Measurements from ENCODE around the gene MAPK11. TPM values are rescaled to one million over a fixed set of nuclear protein-coding genes. Genes with fewer than 3 reads are reported as not detected.

Gene MAPK11
- total RNA-seq, 1 experiment from 2014 or later = 5.5 TPM

GRCh38 chr22:50305923-50306566 lies 35.9 kb upstream of the MAPK11 start:
- Histone ChIP-seq H3K9me2 (ENCODE audit: insufficient read depth) (no peaks in the 10 kb centered on the region), H3K9me3 (ENCODE audit: insufficient read depth, low read depth) (no peaks in the 10 kb centered on the region), H3K4me2 (peak overlapping the region; percentile 98), H3K27me3 (ENCODE audit: insufficient read depth, low read depth) (no peaks in the 10 kb centered on the region), H3K27ac (peak overlapping the region; percentile 92), H3K4me1 (replicated peaks; ENCODE audit: insufficient read depth) (peaks cover 52% of the 10 kb centered on the region), H3F3A (ENCODE audit: insufficient read depth, low read depth) (peaks cover 50% of the 10 kb centered on the region), H3K4me3 (peak overlapping the region; percentile 88), H3K79me2 (ENCODE audit: low read depth) (peaks cover 60% of the 10 kb centered on the region), H3K36me3 (ENCODE audit: low read depth) (peaks cover 10% of the 10 kb centered on the region; the same call in 1 of the 2 replicates), H2AFZ (no peak overlapping the region), H4K20me1 (ENCODE audit: insufficient read depth) (peaks cover 38% of the 10 kb centered on the region)
- ChIA-PET POLR2A (ENCODE audit: unreplicated experiment) (interaction anchor here (0.7 kb wide), 1 partner anchor 13 kb away, joined by 13 read pairs; no protein-coding TSS in a partner anchor), CTCF (interaction anchor here (0.6 to 1.7 kb wide), 4 partner anchors 11 to 220 kb away, joined by 4 to 6 read pairs (median 6); partner anchors contain the start of gene SCO2)
- peak; percentile 93 to 97 for DNase-seq
- TF ChIP-seq CTCF (conservative IDR thresholded peaks at IDR 0.05) = no peak
- no peak for TF ChIP-seq EZH2 (IDR thresholded peaks at IDR 0.05; ENCODE audit: low read depth)
- TSS peak; percentile 68 for BruUV-seq (replicated peaks)
- intact Hi-C loops (cut with micrococcal nuclease; ENCODE audit: unreplicated experiment) = loop anchor here (5.0 kb wide), 1 partner anchor 34 kb away; the partner anchor contains the start of gene MAPK11

GRCh38 chr22:50305393-50305922 lies 35.3 kb upstream of the MAPK11 start:
- H3K9me3 ChIP-seq (ENCODE audit: insufficient read depth, low read depth) = no peaks in the 10 kb centered on the region
- H3K36me3 ChIP-seq (ENCODE audit: low read depth) = peaks cover 10% of the 10 kb centered on the region; the same call in 1 of the 2 replicates
- intact Hi-C loops (cut with micrococcal nuclease; ENCODE audit: unreplicated experiment) = loop anchor here (5.0 kb wide), 1 partner anchor 33 kb away; the partner anchor contains the start of gene MAPK11
- peaks cover 57% of the 10 kb centered on the region for H3K4me1 ChIP-seq (replicated peaks; ENCODE audit: insufficient read depth)
- ChIA-PET POLR2A (ENCODE audit: unreplicated experiment) (interaction anchor here (0.6 to 0.7 kb wide), 2 partner anchors 12 to 451 kb away, joined by 5 to 13 read pairs; no protein-coding TSS in a partner anchor), CTCF (interaction anchor here (0.9 to 1.7 kb wide), 3 partner anchors 11 to 220 kb away, joined by 5 to 6 read pairs (median 6); partner anchors contain the start of gene SCO2)
- H4K20me1 ChIP-seq (ENCODE audit: insufficient read depth) = peaks cover 44% of the 10 kb centered on the region
- no peaks in the 10 kb centered on the region for H3K27me3 ChIP-seq (ENCODE audit: insufficient read depth, low read depth)
- TSS peak; percentile 25 for BruUV-seq (replicated peaks)
- no peaks in the 10 kb centered on the region for H3K9me2 ChIP-seq (ENCODE audit: insufficient read depth)
- no peak overlapping the region for H2AFZ ChIP-seq
- peak overlapping the region; percentile 98 for H3K4me2 ChIP-seq
- H3K79me2 ChIP-seq (ENCODE audit: low read depth) = peaks cover 66% of the 10 kb centered on the region
- H3K4me3 ChIP-seq = peak overlapping the region; percentile 88
- peak overlapping the region; percentile 92 for H3K27ac ChIP-seq
- DNase-seq = no peak
- H3F3A ChIP-seq (ENCODE audit: insufficient read depth, low read depth) = peaks cover 49% of the 10 kb centered on the region
- TF ChIP-seq EZH2 (IDR thresholded peaks at IDR 0.05; ENCODE audit: low read depth) (no peak), CTCF (conservative IDR thresholded peaks at IDR 0.05) (no peak)

GRCh38 chr22:50304528-50305392 lies 34.6 kb upstream of the MAPK11 start:
- H3K27me3 ChIP-seq (ENCODE audit: insufficient read depth, low read depth) = no peaks in the 10 kb centered on the region
- H3K4me3 ChIP-seq = peak overlapping the region; percentile 88
- H3K9me2 ChIP-seq (ENCODE audit: insufficient read depth) = no peaks in the 10 kb centered on the region
- CTCF ChIA-PET = interaction anchor here (0.9 to 1.7 kb wide), 3 partner anchors 10 to 221 kb away, joined by 3 to 6 read pairs (median 5); partner anchors contain the start of gene SCO2
- peak; percentile 66 to 75 for DNase-seq
- H3K4me1 ChIP-seq (replicated peaks; ENCODE audit: insufficient read depth) = peaks cover 57% of the 10 kb centered on the region
- peaks cover 48% of the 10 kb centered on the region for H4K20me1 ChIP-seq (ENCODE audit: insufficient read depth)
- peak overlapping the region; percentile 98 for H3K4me2 ChIP-seq
- no TSS peak for BruUV-seq (replicated peaks)
- H3K9me3 ChIP-seq (ENCODE audit: insufficient read depth, low read depth) = no peaks in the 10 kb centered on the region
- intact Hi-C loops (cut with micrococcal nuclease; ENCODE audit: unreplicated experiment) = loop anchor here (1.0 to 5.0 kb wide), 4 partner anchors 11 to 38 kb away; partner anchors contain the start of gene MAPK11
- peaks cover 44% of the 10 kb centered on the region for H3F3A ChIP-seq (ENCODE audit: insufficient read depth, low read depth)
- TF ChIP-seq CTCF (conservative IDR thresholded peaks at IDR 0.05) (no peak), EZH2 (IDR thresholded peaks at IDR 0.05; ENCODE audit: low read depth) (no peak)
- peaks cover 71% of the 10 kb centered on the region for H3K79me2 ChIP-seq (ENCODE audit: low read depth)
- no peak overlapping the region for H2AFZ ChIP-seq
- POLR2A ChIA-PET (ENCODE audit: unreplicated experiment) = interaction anchor here (0.6 to 1.8 kb wide), 3 partner anchors 11 to 450 kb away, joined by 3 to 12 read pairs (median 5); partner anchors contain the start of gene MAPK11
- peaks cover 10% of the 10 kb centered on the region; the same call in 1 of the 2 replicates for H3K36me3 ChIP-seq (ENCODE audit: low read depth)
- H3K27ac ChIP-seq = peak overlapping the region; percentile 92

Data from PC-9 (cell line).